Measurements from ENCODE around the gene CMSS1. TPM values are rescaled to one million over a fixed set of nuclear protein-coding genes. Genes with fewer than 3 reads are reported as not detected.

Gene CMSS1
- total RNA-seq, 1 donor from 2014 or later = 35.7 TPM

DNA sequence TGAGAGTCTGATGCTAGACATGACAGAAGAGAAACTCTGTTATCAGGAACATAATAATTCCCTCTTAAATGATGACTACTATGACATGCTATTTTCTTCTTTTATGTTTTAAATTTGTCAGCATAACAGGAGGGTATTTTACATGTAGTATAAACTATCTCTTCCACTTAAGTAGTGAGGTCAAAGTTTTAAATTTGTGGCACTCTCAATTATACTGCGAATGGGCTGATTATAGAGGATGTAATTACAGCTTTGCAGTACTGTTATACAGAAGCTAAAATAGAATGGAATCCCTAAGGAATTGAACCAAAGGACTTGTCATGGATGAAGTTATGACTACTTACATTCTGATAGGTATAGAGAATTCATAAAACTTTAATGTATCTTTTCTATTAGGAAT, 34.3 kb downstream of the CMSS1 start:
- H3K4me3 Mint-ChIP-seq (ENCODE audit: low read depth) = no peak overlapping the region
- peaks cover 7% of the 10 kb centered on the region for H3K36me3 Mint-ChIP-seq (ENCODE audit: insufficient read depth)
- H3K27me3 Mint-ChIP-seq = no peaks in the 10 kb centered on the region
- no peaks in the 10 kb centered on the region for H3K9me3 Mint-ChIP-seq (ENCODE audit: low read depth)
- DNase-seq (ENCODE audit: low spot score, unreplicated experiment) = no peak
- H3K27ac Mint-ChIP-seq = no peak overlapping the region
- TF ChIP-seq CTCF (IDR thresholded peaks at IDR 0.05; ENCODE audit: unreplicated experiment) = no peak
- peaks cover 20% of the 10 kb centered on the region for H3K4me1 Mint-ChIP-seq (ENCODE audit: low read depth)

DNA sequence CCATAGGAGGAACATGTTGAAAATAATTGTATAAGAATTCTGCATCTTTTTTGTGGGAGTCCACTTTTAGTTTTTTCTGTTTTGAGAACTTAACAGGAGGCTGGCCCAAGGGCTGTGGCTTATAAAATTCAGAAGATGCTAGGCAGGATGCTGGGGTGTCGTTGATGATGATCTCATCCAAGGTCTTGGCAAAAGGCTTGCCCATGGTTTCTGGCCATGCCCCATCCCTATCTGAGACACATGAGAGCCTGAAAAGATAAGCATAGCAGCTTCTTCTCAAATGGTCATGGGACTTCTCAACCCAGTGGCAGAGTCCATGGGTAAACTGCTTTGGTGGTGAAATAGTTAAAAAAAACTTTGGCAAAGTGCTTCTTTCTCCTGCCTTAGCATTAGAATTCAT, 35.2 kb downstream of the CMSS1 start:
- H3K9me3 Mint-ChIP-seq (ENCODE audit: low read depth) = no peaks in the 10 kb centered on the region
- DNase-seq (ENCODE audit: low spot score, unreplicated experiment) = no peak
- H3K4me3 Mint-ChIP-seq (ENCODE audit: low read depth) = no peak overlapping the region
- no peaks in the 10 kb centered on the region for H3K27me3 Mint-ChIP-seq
- no peak overlapping the region for H3K27ac Mint-ChIP-seq
- peaks cover 7% of the 10 kb centered on the region for H3K36me3 Mint-ChIP-seq (ENCODE audit: insufficient read depth)
- H3K4me1 Mint-ChIP-seq (ENCODE audit: low read depth) = peaks cover 21% of the 10 kb centered on the region
- TF ChIP-seq CTCF (IDR thresholded peaks at IDR 0.05; ENCODE audit: unreplicated experiment) = no peak

DNA sequence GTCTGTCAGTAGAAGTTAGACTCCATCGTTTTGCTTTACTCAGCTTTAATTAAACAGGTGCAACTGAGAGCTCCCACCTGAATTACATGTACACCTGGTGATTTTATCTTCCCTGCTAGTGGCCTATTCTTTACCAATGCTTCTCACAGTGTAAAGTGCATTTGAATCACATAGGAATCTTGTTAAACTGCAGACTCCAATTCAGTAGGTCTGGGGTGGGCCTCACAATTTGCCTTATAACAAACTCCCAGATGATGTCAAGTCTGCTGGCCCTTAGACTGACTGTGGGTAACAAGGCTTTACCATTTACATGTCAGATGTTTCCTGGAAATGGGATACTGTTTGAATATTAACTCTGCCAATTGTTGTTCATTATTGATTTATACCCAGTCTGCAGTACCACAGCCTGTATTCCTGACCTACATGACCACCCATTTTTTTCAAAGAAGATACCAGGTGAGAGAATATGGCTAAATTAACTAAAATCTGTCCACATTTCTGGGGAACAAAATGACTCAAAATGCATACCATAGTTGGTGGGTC, 37.2 kb downstream of the CMSS1 start:
- H3K27ac Mint-ChIP-seq = no peak overlapping the region
- no peaks in the 10 kb centered on the region for H3K27me3 Mint-ChIP-seq
- H3K4me1 Mint-ChIP-seq (ENCODE audit: low read depth) = peaks cover 21% of the 10 kb centered on the region
- H3K36me3 Mint-ChIP-seq (ENCODE audit: insufficient read depth) = peaks cover 1% of the 10 kb centered on the region
- no peak for TF ChIP-seq CTCF (IDR thresholded peaks at IDR 0.05; ENCODE audit: unreplicated experiment)
- no peak overlapping the region for H3K4me3 Mint-ChIP-seq (ENCODE audit: low read depth)
- DNase-seq (ENCODE audit: low spot score, unreplicated experiment) = no peak
- H3K9me3 Mint-ChIP-seq (ENCODE audit: low read depth) = no peaks in the 10 kb centered on the region

- TF ChIP-seq CTCF (IDR thresholded peaks at IDR 0.05; ENCODE audit: unreplicated experiment) = no peak
- H3K4me3 Mint-ChIP-seq (ENCODE audit: low read depth) = no peak overlapping the region
- H3K36me3 Mint-ChIP-seq (ENCODE audit: insufficient read depth) = peaks cover 1% of the 10 kb centered on the region
- H3K9me3 Mint-ChIP-seq (ENCODE audit: low read depth) = no peaks in the 10 kb centered on the region
- no peak for DNase-seq (ENCODE audit: low spot score, unreplicated experiment)
- no peak overlapping the region for H3K27ac Mint-ChIP-seq
- H3K27me3 Mint-ChIP-seq = no peaks in the 10 kb centered on the region
- H3K4me1 Mint-ChIP-seq (ENCODE audit: low read depth) = peaks cover 21% of the 10 kb centered on the region
Measured at GRCh38 chr3:99855900-99856299, 38.2 kb downstream of the CMSS1 start.

DNA sequence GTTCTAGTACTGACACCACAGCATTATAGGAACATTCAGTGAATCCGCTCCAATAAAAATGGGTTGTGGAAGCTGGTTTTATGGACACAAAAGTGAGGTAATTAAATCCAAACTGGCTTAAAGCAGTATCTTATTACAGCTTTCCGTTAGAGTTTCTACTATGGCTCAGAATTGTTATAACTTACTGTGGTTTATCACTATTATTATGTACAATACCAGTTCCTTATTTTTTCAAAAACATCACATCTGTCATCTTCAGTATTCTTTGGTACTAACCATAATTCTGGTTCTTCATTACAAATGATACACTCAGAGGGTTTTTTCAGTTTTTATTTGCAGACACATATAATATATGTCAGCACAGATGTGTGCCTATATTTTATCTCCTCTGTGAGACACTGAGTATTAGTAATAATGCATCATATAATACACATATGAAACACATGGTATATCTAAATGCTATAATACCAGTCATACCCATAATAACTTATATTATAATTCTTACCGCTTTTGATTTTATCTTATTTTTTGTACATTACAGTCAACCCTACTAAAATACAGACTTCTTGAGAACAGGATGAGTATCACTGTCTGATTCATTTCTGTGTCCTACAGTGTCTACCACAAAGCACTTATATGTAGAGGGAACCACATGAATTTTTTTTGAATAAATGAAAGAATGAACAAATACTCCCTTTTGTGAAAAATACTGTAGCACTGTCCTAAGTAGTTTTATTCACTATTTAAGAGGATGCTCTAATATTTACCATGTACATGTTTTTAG, 39.0 kb downstream of the CMSS1 start:
- Mint-ChIP-seq H3K4me1 (ENCODE audit: low read depth) (peaks cover 21% of the 10 kb centered on the region), H3K36me3 (ENCODE audit: insufficient read depth) (peaks cover 3% of the 10 kb centered on the region), H3K27me3 (no peaks in the 10 kb centered on the region), H3K9me3 (ENCODE audit: low read depth) (no peaks in the 10 kb centered on the region), H3K4me3 (ENCODE audit: low read depth) (no peak overlapping the region), H3K27ac (no peak overlapping the region)
- no peak for TF ChIP-seq CTCF (IDR thresholded peaks at IDR 0.05; ENCODE audit: unreplicated experiment)
- DNase-seq (ENCODE audit: low spot score, unreplicated experiment) = no peak

All from progenitor cell of endocrine pancreas (in vitro differentiated cells).